ENCODE data around the gene GRIN2A. TPM values are rescaled to one million over a fixed set of nuclear protein-coding genes. Genes with fewer than 3 reads are reported as not detected.

The GRIN2A gene
- total RNA-seq, 2 experiments from 2014 or later, result not detected

DNA sequence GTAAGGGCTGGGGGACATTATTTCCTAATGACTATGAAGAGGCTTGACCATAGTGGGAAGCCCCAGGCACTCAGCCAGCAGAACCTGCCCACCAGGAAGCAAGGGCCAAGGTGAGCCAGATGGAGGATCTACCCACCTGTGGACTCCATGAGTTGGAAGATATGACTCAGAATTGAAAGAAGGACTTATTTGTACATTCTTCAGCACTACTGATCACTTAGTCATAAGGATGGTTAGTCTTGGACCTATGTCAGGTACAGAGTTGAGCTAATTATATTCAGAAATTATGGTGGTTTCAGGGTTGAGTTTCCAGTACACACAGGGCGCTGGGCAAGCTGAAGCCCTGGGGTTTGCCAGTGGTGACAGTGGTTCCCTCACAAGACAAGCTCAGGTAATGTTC is 24.0 kb upstream of the GRIN2A start:
- Mint-ChIP-seq H3K36me3 (ENCODE audit: low read depth) (no peaks in the 10 kb centered on the region), H3K27ac (no peak overlapping the region), H3K4me3 (no peak overlapping the region), H3K9me3 (peaks cover 5% of the 10 kb centered on the region), H3K4me1 (no peaks in the 10 kb centered on the region), H3K27me3 (no peaks in the 10 kb centered on the region)
- CTCF ChIA-PET, result no interaction called here
- DNase-seq, result no peak
- POLR2A ChIA-PET, result no interaction called here

GRCh38 chr16:10205688-10206087 is 23.5 kb upstream of the GRIN2A start:
- POLR2A ChIA-PET, result no interaction called here

DNA sequence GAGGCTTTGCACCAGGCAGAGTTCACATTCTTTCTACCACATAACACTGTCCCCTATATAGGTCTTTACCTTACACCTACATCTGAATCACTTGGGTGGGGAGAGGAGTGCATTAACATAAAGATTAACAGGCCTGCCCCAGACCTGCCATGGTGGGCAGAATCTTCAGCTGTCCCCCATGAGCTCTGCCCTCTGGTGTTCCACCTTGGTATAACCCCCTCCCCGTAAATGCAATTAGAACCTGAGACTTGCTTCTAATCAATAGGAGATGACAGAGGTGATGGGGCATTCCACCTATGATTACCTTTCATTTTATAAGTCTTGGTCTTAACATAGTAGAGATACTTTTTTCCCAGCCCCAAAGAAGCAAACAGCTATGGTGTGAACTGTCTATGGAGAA is 20.4 kb upstream of the GRIN2A start:
- Mint-ChIP-seq H3K4me1 (no peaks in the 10 kb centered on the region), H3K27me3 (no peaks in the 10 kb centered on the region), H3K9me3 (peaks cover 5% of the 10 kb centered on the region), H3K27ac (peak overlapping the region; percentile 9), H3K4me3 (no peak overlapping the region), H3K36me3 (ENCODE audit: low read depth) (no peaks in the 10 kb centered on the region)
- ChIA-PET POLR2A (no interaction called here), CTCF (no interaction called here)
- no peak for DNase-seq

More at GRCh38 chr16:10205688-10206087, 23.5 kb upstream of the GRIN2A start:
- Mint-ChIP-seq H3K4me3 (no peak overlapping the region), H3K9me3 (peaks cover 5% of the 10 kb centered on the region), H3K36me3 (ENCODE audit: low read depth) (no peaks in the 10 kb centered on the region), H3K27ac (no peak overlapping the region), H3K4me1 (no peaks in the 10 kb centered on the region), H3K27me3 (no peaks in the 10 kb centered on the region)
- CTCF ChIA-PET, result no interaction called here
- no peak for DNase-seq

GRCh38 chr16:10200637-10201586 is 18.7 kb upstream of the GRIN2A start:
- no peaks in the 10 kb centered on the region for H3K27me3 Mint-ChIP-seq
- ChIA-PET CTCF (no interaction called here), POLR2A (no interaction called here)
- peaks cover 5% of the 10 kb centered on the region for H3K9me3 Mint-ChIP-seq
- no peaks in the 10 kb centered on the region for H3K36me3 Mint-ChIP-seq (ENCODE audit: low read depth)
- no peak overlapping the region for H3K4me3 Mint-ChIP-seq
- DNase-seq, result no peak
- H3K4me1 Mint-ChIP-seq, result no peaks in the 10 kb centered on the region
- no peak overlapping the region for H3K27ac Mint-ChIP-seq

DNA sequence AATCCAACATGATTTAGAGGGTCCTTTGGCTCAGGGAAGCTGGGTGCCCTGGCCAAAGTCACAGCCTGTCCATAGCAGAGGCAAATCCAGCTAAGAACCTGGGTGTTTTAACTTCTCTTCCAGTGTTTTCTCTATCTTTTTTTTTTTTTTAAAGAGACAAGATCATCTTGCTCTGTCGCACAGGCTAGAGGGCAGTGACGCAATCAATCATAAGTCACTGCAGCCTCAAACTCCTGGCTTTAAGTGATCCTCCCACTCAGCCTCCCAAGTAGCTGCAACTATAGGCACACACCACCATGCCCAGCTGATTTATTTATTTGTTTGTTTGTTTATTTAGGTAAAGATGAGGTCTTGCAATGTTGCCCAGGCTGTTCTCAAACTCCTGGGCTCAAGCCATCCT is 14.8 kb upstream of the GRIN2A start:
- ChIA-PET POLR2A (no interaction called here), CTCF (interaction anchor here (1.1 kb wide), 1 partner anchor 34 kb away, joined by 4 read pairs; no protein-coding TSS in a partner anchor)
- Mint-ChIP-seq H3K27ac (no peak overlapping the region), H3K4me3 (no peak overlapping the region), H3K36me3 (ENCODE audit: low read depth) (no peaks in the 10 kb centered on the region), H3K27me3 (peaks cover 2% of the 10 kb centered on the region), H3K4me1 (no peaks in the 10 kb centered on the region), H3K9me3 (no peaks in the 10 kb centered on the region)
- DNase-seq, result no peak

DNA sequence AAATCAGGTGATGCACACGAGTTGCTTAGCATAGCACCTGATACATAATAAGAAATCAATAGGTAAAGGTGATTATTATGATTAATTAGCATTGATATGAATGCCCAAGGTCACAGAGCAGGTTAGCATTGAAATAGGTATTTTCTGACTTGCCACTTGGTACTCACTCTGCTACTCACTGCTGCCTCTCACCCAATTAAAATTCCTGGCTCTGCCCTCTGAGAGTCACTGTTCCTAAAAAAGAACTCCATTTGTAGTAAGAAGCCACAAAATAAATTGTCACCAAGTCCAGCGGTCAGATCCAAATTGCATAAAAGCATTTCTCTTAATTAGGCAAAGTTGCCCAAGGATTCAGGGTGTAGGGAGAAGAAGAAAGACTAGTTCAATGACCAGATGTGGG is 8.9 kb upstream of the GRIN2A start:
- Mint-ChIP-seq H3K27ac (no peak overlapping the region), H3K9me3 (no peaks in the 10 kb centered on the region), H3K36me3 (ENCODE audit: low read depth) (no peaks in the 10 kb centered on the region), H3K27me3 (peaks cover 2% of the 10 kb centered on the region), H3K4me3 (no peak overlapping the region), H3K4me1 (no peaks in the 10 kb centered on the region)
- CTCF ChIA-PET, result no interaction called here
- POLR2A ChIA-PET, result no interaction called here
- DNase-seq, result no peak

- Mint-ChIP-seq H3K27me3 (peaks cover 8% of the 10 kb centered on the region), H3K36me3 (ENCODE audit: low read depth) (no peaks in the 10 kb centered on the region), H3K9me3 (no peaks in the 10 kb centered on the region), H3K4me1 (no peaks in the 10 kb centered on the region), H3K4me3 (no peak overlapping the region), H3K27ac (no peak overlapping the region)
- no peak for DNase-seq
- POLR2A ChIA-PET, result no interaction called here
- CTCF ChIA-PET, result no interaction called here
Observed at GRCh38 chr16:10189861-10190390, 7.7 kb upstream of the GRIN2A start.

DNA sequence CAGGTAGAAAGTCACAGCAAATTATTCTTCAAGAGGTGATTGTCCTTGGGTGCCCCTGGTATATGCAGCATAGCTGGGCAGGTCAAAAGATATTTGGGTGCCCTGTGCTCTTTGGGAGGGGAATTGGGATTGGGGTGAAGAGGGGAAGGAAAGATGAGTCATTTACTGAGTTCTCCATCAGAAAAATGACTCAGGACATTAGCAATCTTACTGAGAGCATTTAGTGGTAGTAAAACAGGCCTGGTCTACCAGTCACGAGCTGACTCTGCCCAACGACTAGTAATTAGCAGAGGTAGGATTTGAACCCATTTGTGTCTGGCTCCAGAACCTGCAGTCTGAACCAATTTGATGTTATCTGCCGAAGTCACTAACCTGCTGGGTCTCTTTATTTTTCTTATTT is 6.0 kb upstream of the GRIN2A start:
- no peaks in the 10 kb centered on the region for H3K9me3 Mint-ChIP-seq
- no peak overlapping the region for H3K27ac Mint-ChIP-seq
- DNase-seq, result no peak
- no peaks in the 10 kb centered on the region for H3K36me3 Mint-ChIP-seq (ENCODE audit: low read depth)
- ChIA-PET CTCF (no interaction called here), POLR2A (no interaction called here)
- H3K27me3 Mint-ChIP-seq, result peaks cover 21% of the 10 kb centered on the region
- H3K4me3 Mint-ChIP-seq, result no peak overlapping the region
- peaks cover 2% of the 10 kb centered on the region for H3K4me1 Mint-ChIP-seq

DNA sequence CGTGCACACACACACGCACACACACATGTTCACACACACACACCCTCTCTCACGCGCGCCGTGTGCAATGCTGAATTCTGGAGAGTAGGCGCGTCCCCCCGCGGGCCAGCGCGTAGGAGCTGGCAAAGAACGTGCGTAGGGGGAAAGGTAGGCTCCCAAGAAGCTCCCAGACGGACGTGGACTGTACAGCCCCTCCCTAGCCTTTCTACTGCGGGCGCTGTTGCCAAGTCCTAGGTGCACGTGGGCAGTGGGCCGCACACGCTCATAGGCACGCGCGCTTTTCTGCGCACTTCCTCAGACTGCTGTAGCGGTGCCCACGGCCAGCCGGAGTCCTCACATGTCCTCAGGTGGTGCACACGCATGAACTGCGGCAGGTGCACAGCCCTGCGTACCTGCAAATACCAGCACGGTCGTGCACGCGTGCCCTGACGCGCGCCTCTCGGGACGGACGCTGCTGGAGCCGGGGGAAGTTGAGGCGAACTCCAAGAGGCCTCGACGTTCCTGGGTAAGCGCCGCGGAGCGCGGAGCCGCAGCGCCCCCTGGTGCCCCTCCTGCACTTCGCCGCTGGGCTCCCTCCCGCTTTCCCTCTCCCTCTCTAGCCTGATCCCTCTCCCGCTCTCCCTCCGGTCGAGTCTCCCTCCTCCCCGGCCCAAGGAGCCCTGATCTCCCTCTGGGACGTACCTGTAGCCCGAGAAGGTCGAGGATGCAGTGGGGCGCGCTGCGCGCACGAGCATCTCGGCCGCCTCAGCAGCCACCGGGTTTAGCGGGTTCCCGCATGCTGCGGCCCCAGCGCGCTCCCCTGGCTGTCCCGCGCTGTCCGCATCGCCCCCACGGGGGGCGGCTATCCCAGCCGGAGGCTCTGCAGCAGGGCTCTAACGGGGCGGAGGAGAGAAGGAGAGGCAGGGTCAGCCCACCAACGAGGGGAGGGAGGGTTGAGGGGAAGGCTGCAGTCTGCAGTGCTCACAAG is 749 bp downstream of the GRIN2A start:
- DNase-seq, result peak; percentile 37
- Mint-ChIP-seq H3K36me3 (ENCODE audit: low read depth) (no peaks in the 10 kb centered on the region), H3K4me3 (peak overlapping the region; percentile 10), H3K27ac (no peak overlapping the region), H3K9me3 (no peaks in the 10 kb centered on the region), H3K4me1 (peaks cover 7% of the 10 kb centered on the region), H3K27me3 (peaks cover 36% of the 10 kb centered on the region)
- CTCF ChIA-PET, result interaction anchor here (0.6 kb wide), 1 partner anchor 920 kb away, joined by 3 read pairs; no protein-coding TSS in a partner anchor
- POLR2A ChIA-PET, result no interaction called here

DNA sequence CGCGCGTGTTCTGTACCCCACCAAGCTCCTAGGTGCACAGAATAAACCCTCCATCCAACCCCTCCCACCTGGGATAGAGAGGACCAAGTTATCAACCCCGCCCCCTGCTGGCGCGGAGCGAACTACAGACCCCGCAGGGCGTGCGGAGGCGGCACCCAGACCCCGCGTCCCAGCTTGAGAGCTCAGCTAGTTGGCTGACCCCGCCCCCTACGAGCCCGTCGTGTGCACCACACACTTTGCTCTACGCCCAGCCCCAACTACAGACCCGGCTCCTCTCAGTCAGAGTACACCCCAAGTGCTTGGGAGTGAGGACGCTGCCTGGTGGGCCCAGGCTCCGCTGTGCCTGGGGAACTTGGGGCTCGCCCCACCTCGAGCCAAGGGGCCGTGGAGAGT is 1.5 kb downstream of the GRIN2A start:
- Mint-ChIP-seq H3K27ac (no peak overlapping the region), H3K27me3 (peaks cover 36% of the 10 kb centered on the region), H3K36me3 (ENCODE audit: low read depth) (no peaks in the 10 kb centered on the region), H3K4me1 (peaks cover 7% of the 10 kb centered on the region), H3K4me3 (no peak overlapping the region), H3K9me3 (no peaks in the 10 kb centered on the region)
- DNase-seq, result peak; percentile 10
- ChIA-PET CTCF (no interaction called here), POLR2A (no interaction called here)

- no peak overlapping the region for H3K27ac Mint-ChIP-seq
- no peak for DNase-seq
- peaks cover 32% of the 10 kb centered on the region for H3K27me3 Mint-ChIP-seq
- H3K4me3 Mint-ChIP-seq, result no peak overlapping the region
- CTCF ChIA-PET, result no interaction called here
- H3K9me3 Mint-ChIP-seq, result no peaks in the 10 kb centered on the region
- POLR2A ChIA-PET, result no interaction called here
- H3K36me3 Mint-ChIP-seq (ENCODE audit: low read depth), result no peaks in the 10 kb centered on the region
- H3K4me1 Mint-ChIP-seq, result peaks cover 7% of the 10 kb centered on the region
Observed at GRCh38 chr16:10180042-10180770, 2.0 kb downstream of the GRIN2A start.

- ChIA-PET CTCF (no interaction called here), POLR2A (no interaction called here)
- Mint-ChIP-seq H3K27ac (no peak overlapping the region), H3K27me3 (peaks cover 21% of the 10 kb centered on the region), H3K9me3 (no peaks in the 10 kb centered on the region), H3K36me3 (ENCODE audit: low read depth) (no peaks in the 10 kb centered on the region), H3K4me3 (no peak overlapping the region), H3K4me1 (peaks cover 7% of the 10 kb centered on the region)
- no peak for DNase-seq
Observed at GRCh38 chr16:10178526-10178925, 3.7 kb downstream of the GRIN2A start.

Data from activated CD4-positive, alpha-beta T cell treated with anti-CD3 and anti-CD28 coated beads, Interleukin-2, amount 10 ng/mL, durations not matched to agents 7 days and 5 days (primary cell).